ENCODE data around the gene LYZL6.

Gene LYZL6, protein sequence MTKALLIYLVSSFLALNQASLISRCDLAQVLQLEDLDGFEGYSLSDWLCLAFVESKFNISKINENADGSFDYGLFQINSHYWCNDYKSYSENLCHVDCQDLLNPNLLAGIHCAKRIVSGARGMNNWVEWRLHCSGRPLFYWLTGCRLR

DNA sequence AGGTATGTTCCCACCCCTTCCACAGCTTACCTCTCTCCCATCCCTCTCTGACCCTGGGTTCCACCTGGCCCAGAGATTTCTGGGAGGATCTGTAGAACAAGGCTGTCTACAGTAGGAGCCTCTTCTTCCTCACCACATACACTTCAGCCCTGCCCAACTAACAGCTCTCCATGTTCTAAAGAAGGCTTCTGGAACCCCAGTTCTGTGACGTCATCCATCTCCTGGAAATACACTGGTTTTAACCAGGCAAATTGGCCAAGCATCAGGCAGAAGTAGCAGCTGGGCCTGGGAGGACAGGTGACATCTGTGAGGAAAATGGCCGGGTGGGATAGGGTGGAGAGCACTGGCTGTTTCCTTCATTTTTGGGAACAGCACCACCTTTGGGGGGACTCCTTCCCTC lies at the start of gene LYZL6:
Gene LYZL6, minus strand, starts transcription at position 177 of the 400 bp plus-strand sequence. CDS start 4,357 bp downstream, outside the sequence.
- no peak for DNase-seq

DNA sequence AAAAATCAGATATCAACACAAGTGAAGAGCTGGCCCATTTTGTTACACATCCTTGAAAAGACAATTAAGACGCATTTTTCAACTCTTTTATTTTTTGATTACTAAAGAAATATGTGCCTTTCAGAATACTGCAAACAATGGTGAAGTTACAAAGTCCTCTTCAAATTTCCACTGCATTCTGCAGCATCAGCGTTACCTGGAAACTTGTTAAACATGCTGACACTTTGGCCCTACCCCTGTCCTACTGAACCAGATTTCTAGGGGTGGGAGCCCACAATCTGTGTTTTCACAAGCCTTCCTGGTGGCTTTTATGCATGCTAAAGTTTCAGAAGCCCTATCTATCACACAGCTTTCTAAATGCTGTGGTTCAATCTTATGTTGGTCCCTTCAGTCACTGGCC lies 47.6 kb upstream of the LYZL6 start:
- no peak for DNase-seq

DNA sequence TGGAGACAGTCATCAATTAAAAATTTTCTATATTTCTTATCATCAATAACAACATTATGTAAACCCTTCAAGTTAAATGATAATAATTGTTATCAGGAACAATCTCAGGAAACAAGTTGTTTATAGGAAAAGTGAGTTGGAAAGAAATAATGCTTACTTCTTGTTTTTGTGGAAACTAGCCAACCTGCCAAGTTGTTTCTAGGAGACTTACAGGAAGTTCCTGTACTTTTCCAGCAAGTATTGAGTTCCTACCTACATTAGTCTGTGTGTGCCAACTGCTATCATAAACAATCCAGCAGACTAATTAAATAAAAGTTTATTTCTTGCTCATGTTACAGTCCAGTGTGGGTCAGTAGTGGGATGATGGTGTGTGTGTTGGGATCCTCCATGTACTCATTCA lies 44.7 kb upstream of the LYZL6 start:
- DNase-seq, result no peak

DNA sequence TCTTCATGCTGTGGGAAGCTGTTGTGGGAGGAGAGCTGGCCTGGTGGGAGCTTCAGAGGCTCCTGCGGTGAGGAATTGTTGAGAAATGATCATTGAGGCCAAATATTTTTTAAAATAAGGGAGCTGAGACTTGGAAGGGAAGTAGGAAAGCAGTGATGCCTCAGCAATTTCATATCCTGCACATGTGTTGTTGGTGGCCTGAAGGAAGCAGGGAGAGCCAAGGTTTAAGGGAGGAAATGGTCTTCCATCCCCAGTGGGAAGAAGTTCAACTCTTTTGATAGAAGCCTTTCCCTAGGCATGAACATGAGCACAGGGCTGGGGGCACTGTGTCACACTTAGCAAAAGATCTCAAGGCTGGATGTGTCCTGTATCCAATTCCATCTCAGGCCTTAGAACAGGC lies 43.1 kb upstream of the LYZL6 start, which contains the start of gene CCL14:
Gene CCL14, minus strand, starts transcription at position 87 of the 400 bp plus-strand sequence. Its CDS starts 80 bp downstream, at position 7.
- DNase-seq, result no peak

DNA sequence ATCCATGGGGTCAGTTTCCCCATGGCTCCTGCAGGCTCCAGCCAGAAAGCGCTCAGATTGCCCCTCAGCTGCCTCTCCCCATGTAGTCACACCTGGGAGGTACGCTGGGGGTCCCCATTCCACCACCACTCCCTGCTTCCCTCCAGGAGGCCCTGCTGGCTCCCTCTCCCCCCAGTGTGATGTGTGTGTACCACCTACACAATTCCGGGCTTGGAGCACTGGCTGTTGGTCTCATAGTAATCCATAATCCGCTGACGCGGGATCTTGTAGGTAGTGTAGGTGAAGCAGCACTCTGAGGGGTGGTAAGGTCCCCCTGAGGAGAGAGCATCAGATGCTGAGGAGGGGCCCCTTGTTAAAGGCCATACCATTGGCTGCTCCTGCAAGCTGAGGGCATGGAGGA lies 40.6 kb upstream of the LYZL6 start:
- no peak for DNase-seq

GRCh38 chr17:35982409-35983191 lies 39.1 kb upstream of the LYZL6 start:
- no peak for DNase-seq

DNA sequence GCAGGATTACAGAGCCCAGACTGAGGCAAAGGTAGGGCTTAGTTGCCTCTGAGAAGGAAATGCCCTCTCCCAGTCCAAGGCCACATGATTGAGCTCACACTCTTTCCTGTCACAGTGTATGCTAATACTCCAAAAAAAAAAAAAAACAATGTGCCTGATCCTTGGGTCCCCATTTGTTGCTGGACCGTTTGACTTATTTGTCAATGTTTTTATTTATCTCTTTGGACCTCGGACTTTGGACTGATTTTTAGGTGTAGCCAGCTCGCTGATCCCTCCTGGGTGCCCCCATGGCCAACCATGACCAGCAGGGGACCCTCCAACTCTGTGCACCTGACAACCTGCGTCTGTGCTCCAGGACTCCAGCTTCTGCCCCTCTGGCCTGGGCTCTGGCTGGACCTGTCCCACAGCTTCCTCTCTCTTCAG lies 38.4 kb upstream of the LYZL6 start:
- DNase-seq, result no peak

- no peak for DNase-seq
These were observed 37.7 kb upstream of the LYZL6 start, which contains the start of gene CCL16 for GRCh38 chr17:35981246-35981645. CCL16 (minus strand) TSS chr17:35981497; CDS start chr17:35981420, 77 bp downstream.

DNA sequence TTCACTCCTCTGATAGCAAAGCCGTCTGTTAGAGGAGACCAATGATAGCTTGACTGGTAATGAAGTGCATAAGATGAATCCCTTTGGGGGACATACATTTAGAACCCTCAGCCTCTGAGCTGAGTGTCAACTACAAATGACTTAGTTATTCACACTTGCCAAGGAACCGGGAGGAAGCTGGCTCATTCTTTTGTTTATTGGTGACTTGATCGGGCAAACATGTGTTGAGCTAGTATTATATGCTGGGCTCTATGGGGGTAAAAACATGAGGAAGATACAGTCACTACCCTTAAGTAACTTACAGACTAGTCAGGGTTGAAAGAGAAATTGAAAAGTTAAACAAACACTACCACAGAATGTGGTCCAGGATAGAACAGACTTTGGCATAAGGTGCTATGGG lies 34.8 kb upstream of the LYZL6 start:
- no peak for DNase-seq

DNA sequence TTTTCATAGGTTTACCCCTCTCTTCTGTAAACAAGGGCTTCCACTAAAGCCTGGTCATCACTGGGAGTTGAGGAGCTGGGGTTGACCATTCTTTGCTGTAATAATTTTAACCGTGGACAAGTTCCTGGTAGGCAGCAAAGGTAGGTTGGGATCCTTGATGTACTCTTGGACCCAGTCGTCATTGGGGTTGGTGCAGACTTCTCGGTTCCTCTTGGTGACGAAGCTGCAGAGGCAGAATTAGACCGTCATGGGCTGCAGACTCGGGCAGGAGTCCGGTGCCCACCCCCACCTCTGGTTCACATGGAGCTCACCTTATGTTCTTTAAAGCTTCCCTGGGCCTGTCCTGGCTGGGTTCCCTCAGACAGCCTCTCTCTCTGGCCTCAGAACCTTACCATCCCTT lies 34.0 kb upstream of the LYZL6 start:
- DNase-seq, result no peak

GRCh38 chr17:35973333-35974260 lies 30.1 kb upstream of the LYZL6 start:
- no peak for DNase-seq

DNA sequence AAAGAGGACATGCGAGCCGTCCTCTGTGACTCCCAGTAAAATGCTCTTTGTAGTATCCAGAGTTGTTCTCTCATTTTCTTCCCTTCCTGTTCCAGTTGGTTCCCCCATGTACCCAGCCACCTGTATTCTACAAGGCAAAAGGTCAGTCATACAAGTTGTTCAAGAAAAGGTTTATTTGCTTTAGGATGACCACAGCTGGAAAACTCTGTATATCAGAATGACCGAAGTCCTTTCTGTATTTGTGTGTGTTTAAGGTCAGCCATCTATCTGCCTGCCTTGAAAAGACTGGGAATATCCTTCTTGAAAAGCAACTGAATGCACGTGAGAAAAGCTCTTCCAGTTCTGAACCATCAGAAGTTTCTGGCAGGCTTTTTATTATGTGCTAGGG lies 29.4 kb upstream of the LYZL6 start:
- DNase-seq, result no peak

- DNase-seq, result no peak
These were observed 29.0 kb upstream of the LYZL6 start for GRCh38 chr17:35972535-35972934.

GRCh38 chr17:35972066-35972465 lies 28.6 kb upstream of the LYZL6 start:
- DNase-seq, result no peak

DNA sequence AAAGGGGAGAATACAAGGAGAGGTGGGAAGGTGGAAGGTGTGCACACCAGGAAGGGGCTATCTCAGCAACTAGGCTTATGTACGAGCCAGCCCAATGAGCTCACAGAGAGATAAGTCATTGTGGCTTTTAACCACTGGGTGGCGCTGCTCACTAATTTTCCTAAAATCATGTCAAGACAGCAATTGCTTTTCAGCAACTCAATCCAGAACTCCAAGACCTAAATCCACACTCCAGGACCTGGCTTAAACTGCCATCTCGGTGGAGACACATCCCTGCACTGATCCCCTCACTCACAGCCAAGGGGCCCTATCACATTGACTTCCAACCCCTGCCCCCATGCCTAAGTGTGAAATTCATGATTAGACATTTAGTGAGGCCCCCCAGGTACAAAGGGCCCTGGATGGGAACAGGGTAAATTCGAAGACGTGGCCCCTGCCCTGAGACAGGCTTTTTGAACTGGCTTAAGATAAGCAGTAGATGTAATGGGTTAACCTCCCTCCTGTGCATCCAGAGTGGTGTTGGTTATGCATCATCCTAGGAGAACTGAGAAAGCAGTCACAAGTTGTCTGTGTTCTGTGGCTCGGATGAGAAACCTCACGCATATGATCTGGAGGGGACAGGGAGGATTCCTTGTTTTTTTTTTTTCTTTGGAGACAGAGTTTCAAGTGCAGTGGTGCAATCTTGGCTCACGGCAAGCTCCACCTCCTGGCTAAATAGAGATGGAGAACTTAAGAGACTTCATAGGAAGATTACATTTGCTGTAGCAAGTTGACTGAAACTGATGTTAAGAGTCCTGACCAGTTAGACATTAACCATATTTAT lies 26.3 kb upstream of the LYZL6 start:
- DNase-seq, result peak; percentile 42

- no peak for DNase-seq
These were observed 25.1 kb upstream of the LYZL6 start for GRCh38 chr17:35968520-35969054.

- no peak for DNase-seq
These were observed 21.8 kb upstream of the LYZL6 start for GRCh38 chr17:35965272-35965671.

- no peak for DNase-seq
These were observed 20.1 kb upstream of the LYZL6 start for GRCh38 chr17:35963663-35964062.

DNA sequence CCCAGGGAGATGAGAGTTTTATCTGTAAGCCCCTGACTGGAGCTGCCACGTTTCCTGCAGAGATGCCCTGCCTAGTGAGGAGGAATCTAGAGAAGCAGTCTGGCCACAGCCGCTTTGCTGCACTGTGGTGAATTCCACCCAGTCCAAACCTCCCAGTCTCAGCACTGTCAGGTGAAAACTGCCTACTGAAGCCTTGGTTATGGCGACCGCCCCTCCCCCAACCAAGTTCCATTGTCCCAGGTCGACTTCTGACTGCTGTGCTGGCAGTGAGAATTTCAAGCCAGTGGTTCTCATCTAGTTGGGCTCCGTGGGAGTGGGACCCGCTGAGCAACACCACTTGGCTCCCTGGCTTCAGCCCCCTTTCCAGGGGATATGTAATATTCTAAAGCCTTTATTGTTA lies 10.2 kb upstream of the LYZL6 start:
- DNase-seq, result no peak

- DNase-seq, result no peak
These were observed 5.9 kb upstream of the LYZL6 start for GRCh38 chr17:35949401-35949800.

GRCh38 chr17:35948092-35948491 lies 4.6 kb upstream of the LYZL6 start:
- DNase-seq, result no peak

DNA sequence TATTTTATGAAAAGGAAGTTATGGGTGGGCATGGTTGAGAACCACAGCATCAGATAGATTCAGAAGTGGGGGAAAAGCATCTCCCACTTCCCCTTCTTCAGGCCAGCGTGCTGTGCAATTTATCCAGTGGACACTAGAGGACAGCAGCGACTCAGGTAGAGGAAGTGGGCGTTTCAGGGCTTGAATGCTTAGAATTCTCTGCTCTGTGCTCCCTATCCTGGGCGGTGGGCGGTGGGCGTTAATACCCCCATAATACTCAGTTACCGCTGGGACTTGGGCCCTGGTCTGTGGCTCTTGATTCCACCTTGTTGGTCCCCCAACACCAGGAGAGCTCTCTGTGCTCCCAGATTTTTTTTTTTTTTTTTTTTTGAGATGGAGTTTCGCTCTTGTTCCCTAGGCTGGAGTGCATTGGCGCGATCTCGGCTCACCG lies 3.7 kb upstream of the LYZL6 start:
- peak; percentile 40 for DNase-seq
